ENCODE results near the gene NT5DC3.

The NT5DC3 gene

GRCh38 chr12:103848917-103849491 lies 8.0 kb upstream of the NT5DC3 start:
- H3K27ac ChIP-seq: peak overlapping the region in 1 of 2 donors; percentile 70
- DNase-seq (ENCODE audit: low spot score): no peak
- H3K4me3 ChIP-seq: no peak overlapping the region
- no peak for TF ChIP-seq CTCF (IDR thresholded peaks at IDR 0.05)

- TF ChIP-seq CTCF (IDR thresholded peaks at IDR 0.05): no peak
- Histone ChIP-seq H3K27ac (no peak overlapping the region), H3K4me3 (no peak overlapping the region)
- DNase-seq (ENCODE audit: low spot score): no peak
These were observed 7.1 kb upstream of the NT5DC3 start for GRCh38 chr12:103848143-103848542.

GRCh38 chr12:103846415-103846814 lies 5.4 kb upstream of the NT5DC3 start:
- H3K4me3 ChIP-seq: no peak overlapping the region
- H3K27ac ChIP-seq: no peak overlapping the region
- no peak for TF ChIP-seq CTCF (IDR thresholded peaks at IDR 0.05)
- no peak for DNase-seq (ENCODE audit: low spot score)

- Histone ChIP-seq H3K4me3 (no peak overlapping the region), H3K27ac (no peak overlapping the region)
- DNase-seq (ENCODE audit: low spot score): no peak
- no peak for TF ChIP-seq CTCF (IDR thresholded peaks at IDR 0.05)
These were observed 3.3 kb upstream of the NT5DC3 start for GRCh38 chr12:103844305-103844704.

- DNase-seq (ENCODE audit: low spot score): no peak
- no peak for TF ChIP-seq CTCF (IDR thresholded peaks at IDR 0.05)
- Histone ChIP-seq H3K4me3 (peak overlapping the region; percentile 96), H3K27ac (peak overlapping the region; percentile 88 to 92)
These were observed 903 bp upstream of the NT5DC3 start for GRCh38 chr12:103841690-103842584.

GRCh38 chr12:103840462-103840875 lies 565 bp downstream of the NT5DC3 start:
- H3K4me3 ChIP-seq: peak overlapping the region; percentile 96
- H3K27ac ChIP-seq: peak overlapping the region; percentile 67 to 92
- TF ChIP-seq CTCF (IDR thresholded peaks at IDR 0.05): no peak
- DNase-seq (ENCODE audit: low spot score): peak; percentile 82
